Gastroesophageal sphincter (tissue), 4 donors: ENCODE data around the gene MLLT3. TPM values are rescaled to one million over a fixed set of nuclear protein-coding genes. Genes with fewer than 3 reads are reported as not detected.

ENCODE experiments used
- ATAC-seq: fragments of 150-250 bp; one replicate; pipeline ENCODE4 v1.9.1; 2016; ENCODE audit warnings: mild to moderate bottlenecking, moderate library complexity
- H3K27ac ChIP-seq, 4 donors: fragments of 200-600 bp; sonication (generic) in 3 of 4; 1 replicate in 3 of 4; 2 replicates in 1 of 4; pipeline ENCODE4 v1.5.1; 2016 to 2019
- H3K27me3 ChIP-seq: fragments of 200-600 bp; sonication (generic); one replicate; pipeline ENCODE4 v1.5.1; 2019
- H3K36me3 ChIP-seq, 2 donors: fragments of 200-600 bp; sonication (generic); one replicate each; pipeline ENCODE4 v1.5.1; 2019; ENCODE audit warnings: control low read depth in 1 of 2
- H3K4me1 ChIP-seq, 3 donors: fragments of 200-600 bp; sonication (generic); 1 replicate in 2 of 3; 2 replicates in 1 of 3; pipeline ENCODE4 v1.5.1; 2016 to 2019; ENCODE audit warnings: control low read depth in 2 of 3
- H3K4me3 ChIP-seq, 2 donors: fragments of 200-600 bp; sonication (generic); one replicate each; pipeline ENCODE4 v1.5.1; 2019; ENCODE audit warnings: mild to moderate bottlenecking in 1 of 2, moderate library complexity in 1 of 2
- H3K9me3 ChIP-seq, 3 donors: fragments of 200-600 bp; sonication (generic); one replicate each; pipeline ENCODE4 v1.5.1; 2017 to 2019; ENCODE audit warnings: control low read depth in 2 of 3
- EP300 ChIP-seq: sonication (generic); formaldehyde crosslinking; IDR thresholded peaks from one replicate; pipeline ENCODE4 v1.6.1; 2017; ENCODE audit warnings: antibody characterized with exemption, mild to moderate bottlenecking
- POLR2A ChIP-seq, 2 donors: fragments of 450-650 bp; IDR thresholded peaks; one replicate each; pipeline ENCODE4 v1.6.1; 2017; ENCODE audit warnings: antibody characterized with exemption in 2 of 2, mild to moderate bottlenecking in 2 of 2, moderate library complexity in 1 of 2
- POLR2AphosphoS5 ChIP-seq: sonication (generic); formaldehyde crosslinking; IDR thresholded peaks from one replicate; pipeline ENCODE4 v1.6.1; 2017; ENCODE audit warnings: antibody characterized with exemption
- WGBS, 2 donors: methylation state at CpG; one replicate each; pipeline ENCODE4 v1.1.5; 2018; ENCODE audit warnings: low coverage in 1 of 2; 5-methylcytosine and 5-hydroxymethylcytosine counted together
- total RNA-seq, 4 donors: library from RNA; depleted of rRNA; stranded (reverse); fragments of >200 nt; gene quantifications; one replicate each; pipeline ENCODE4 v1.1.0, GENCODE V29; 2016
- TF ChIP-seq, protein P1 (sequence below), 4 experiments: fragments of 200-600 bp in 2 of 4; fragments of 450-650 bp in 2 of 4; sonication (generic) in 1 of 4; IDR thresholded peaks; one replicate each; pipeline ENCODE4 v1.5.1; 2017 to 2019; ENCODE audit warnings: antibody characterized with exemption in 4 of 4, mild to moderate bottlenecking in 2 of 4, moderate library complexity in 2 of 4

MLLT3 gene
- total RNA-seq, 4 donors from 2014 or later, result 21.2 to 37.2 (median 29.6) TPM

DNA sequence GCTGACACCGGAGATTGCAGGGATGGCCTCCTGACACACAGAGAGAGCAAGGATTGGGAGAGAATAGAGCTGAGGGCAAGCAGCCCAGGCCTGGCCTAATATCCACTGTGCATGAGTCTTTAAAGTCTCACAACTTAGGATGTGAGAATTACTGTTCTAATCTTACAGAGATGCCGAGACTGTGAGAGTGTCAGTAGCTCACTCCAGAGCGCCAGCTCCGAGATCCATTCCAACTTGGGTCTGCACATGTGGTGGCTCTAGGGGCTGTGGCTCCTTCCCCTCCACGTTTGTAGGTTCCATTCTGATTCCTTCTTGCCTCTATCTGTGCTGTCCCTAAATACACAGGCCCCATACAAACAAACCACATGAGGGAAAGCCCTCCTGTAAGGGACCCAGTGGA is 304.6 kb downstream of the MLLT3 start:
- Histone ChIP-seq H3K27ac (peak overlapping the region in 1 of 4 donors; percentile 13), H3K9me3 (no peaks in the 10 kb centered on the region), H3K4me1 (peaks cover 0 to 33% (median 0%) of the 10 kb centered on the region in 3 donors), H3K27me3 (no peaks in the 10 kb centered on the region), H3K36me3 (no peaks in the 10 kb centered on the region), H3K4me3 (no peak overlapping the region)
- TF ChIP-seq, protein P1, sequence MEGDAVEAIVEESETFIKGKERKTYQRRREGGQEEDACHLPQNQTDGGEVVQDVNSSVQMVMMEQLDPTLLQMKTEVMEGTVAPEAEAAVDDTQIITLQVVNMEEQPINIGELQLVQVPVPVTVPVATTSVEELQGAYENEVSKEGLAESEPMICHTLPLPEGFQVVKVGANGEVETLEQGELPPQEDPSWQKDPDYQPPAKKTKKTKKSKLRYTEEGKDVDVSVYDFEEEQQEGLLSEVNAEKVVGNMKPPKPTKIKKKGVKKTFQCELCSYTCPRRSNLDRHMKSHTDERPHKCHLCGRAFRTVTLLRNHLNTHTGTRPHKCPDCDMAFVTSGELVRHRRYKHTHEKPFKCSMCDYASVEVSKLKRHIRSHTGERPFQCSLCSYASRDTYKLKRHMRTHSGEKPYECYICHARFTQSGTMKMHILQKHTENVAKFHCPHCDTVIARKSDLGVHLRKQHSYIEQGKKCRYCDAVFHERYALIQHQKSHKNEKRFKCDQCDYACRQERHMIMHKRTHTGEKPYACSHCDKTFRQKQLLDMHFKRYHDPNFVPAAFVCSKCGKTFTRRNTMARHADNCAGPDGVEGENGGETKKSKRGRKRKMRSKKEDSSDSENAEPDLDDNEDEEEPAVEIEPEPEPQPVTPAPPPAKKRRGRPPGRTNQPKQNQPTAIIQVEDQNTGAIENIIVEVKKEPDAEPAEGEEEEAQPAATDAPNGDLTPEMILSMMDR (IDR thresholded peaks at IDR 0.05), result no peak
- TF ChIP-seq POLR2AphosphoS5 (no peak), EP300 (no peak), POLR2A (IDR thresholded peaks at IDR 0.05) (no peak)
- 79% methylated on average over 2 of the region's 5 CpGs; no CpG with 5 or more reads in 1 of the 2 donors for WGBS, 2 donors
- no peak for ATAC-seq

DNA sequence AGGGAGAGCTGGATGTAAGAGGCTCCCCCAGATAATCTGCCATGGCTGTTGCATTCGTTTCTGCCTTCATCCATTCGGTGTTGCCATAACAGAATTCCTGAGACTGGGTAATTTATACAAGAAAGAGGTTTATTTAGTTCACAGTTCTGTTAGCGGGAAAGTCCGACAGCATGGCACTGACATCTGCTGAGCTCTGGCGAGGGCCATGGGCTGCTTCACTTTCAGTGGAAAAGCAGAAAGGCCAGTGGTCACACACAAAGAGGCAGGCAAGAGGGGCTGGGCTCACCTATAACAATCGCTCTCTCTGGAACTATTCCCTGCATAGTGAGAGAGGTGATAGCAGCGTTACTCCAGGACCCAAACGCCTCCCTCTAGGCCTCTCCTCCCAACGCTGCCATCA is 305.9 kb downstream of the MLLT3 start:
- 74 to 75% methylated on average over 5 to 6 of the region's 9 CpGs for WGBS, 2 donors
- H3K4me3 ChIP-seq, result no peak overlapping the region
- ATAC-seq, result no peak
- peak overlapping the region in 2 of 4 donors; percentile 18 to 72 for H3K27ac ChIP-seq
- H3K27me3 ChIP-seq, result no peaks in the 10 kb centered on the region
- H3K9me3 ChIP-seq, result no peaks in the 10 kb centered on the region
- H3K4me1 ChIP-seq, result peaks cover 0 to 30% (median 0%) of the 10 kb centered on the region in 3 donors
- TF ChIP-seq EP300, result no peak
- no peak for TF ChIP-seq POLR2AphosphoS5
- no peak for TF ChIP-seq POLR2A (IDR thresholded peaks at IDR 0.05)
- TF ChIP-seq, protein P1 (IDR thresholded peaks at IDR 0.05), result no peak
- H3K36me3 ChIP-seq, result no peaks in the 10 kb centered on the region

DNA sequence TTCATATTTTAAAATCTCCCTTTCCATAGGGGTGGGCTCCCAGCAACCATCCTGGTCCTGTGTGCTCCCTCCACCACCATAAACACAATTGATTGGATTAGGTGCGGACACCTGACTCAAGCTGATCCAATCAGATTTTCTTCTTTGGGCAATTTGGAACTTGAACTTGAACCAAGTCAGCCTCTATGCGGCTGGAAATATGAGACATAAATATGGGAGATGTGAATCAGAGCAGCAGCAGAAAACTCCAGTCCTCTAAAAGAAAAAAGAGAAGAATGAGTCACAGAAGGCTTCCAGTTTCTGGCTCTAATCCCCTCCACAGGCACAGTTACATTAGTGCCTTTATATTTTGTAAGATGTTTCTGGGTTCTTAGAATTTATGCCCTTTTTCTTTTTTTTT is 306.6 kb downstream of the MLLT3 start:
- TF ChIP-seq, protein P1 (IDR thresholded peaks at IDR 0.05), result no peak
- TF ChIP-seq EP300 (no peak), POLR2AphosphoS5 (no peak), POLR2A (IDR thresholded peaks at IDR 0.05) (no peak)
- Histone ChIP-seq H3K27me3 (no peaks in the 10 kb centered on the region), H3K4me3 (no peak overlapping the region), H3K36me3 (no peaks in the 10 kb centered on the region), H3K9me3 (no peaks in the 10 kb centered on the region), H3K27ac (peak overlapping the region in 2 of 4 donors; percentile 47 to 72), H3K4me1 (peaks cover 0 to 23% (median 0%) of the 10 kb centered on the region in 3 donors)
- WGBS, 2 donors, result 55 to 57% methylated on average over 2 of the region's 2 CpGs
- ATAC-seq, result no peak

DNA sequence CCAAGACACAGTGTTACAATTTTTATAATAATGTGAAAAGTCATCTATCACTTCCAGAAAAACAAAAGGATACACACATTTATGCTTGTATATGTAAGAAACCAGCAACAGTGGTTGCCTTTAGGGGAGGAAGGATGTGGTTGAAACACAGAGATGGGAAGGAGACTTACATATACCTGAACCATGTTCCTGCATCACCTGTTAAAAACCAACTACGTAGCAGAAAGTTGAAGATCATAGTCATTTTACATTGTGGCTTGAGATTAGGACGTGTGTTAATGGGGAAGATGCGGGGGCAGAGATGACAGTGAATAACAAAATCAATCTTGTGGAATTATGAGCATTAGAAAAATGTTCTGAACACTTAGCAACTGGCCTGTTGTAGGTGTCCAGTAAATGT is 307.3 kb downstream of the MLLT3 start:
- Histone ChIP-seq H3K27ac (peak overlapping the region in 2 of 4 donors; percentile 47 to 72), H3K36me3 (no peaks in the 10 kb centered on the region), H3K9me3 (no peaks in the 10 kb centered on the region), H3K4me1 (peaks cover 0 to 16% (median 0%) of the 10 kb centered on the region in 3 donors), H3K27me3 (no peaks in the 10 kb centered on the region), H3K4me3 (no peak overlapping the region)
- WGBS, 2 donors, result 57 to 73% methylated on average over 3 of the region's 3 CpGs
- TF ChIP-seq POLR2A (IDR thresholded peaks at IDR 0.05), result no peak
- no peak for TF ChIP-seq POLR2AphosphoS5
- TF ChIP-seq, protein P1 (IDR thresholded peaks at IDR 0.05), result no peak
- no peak for TF ChIP-seq EP300
- no peak for ATAC-seq

DNA sequence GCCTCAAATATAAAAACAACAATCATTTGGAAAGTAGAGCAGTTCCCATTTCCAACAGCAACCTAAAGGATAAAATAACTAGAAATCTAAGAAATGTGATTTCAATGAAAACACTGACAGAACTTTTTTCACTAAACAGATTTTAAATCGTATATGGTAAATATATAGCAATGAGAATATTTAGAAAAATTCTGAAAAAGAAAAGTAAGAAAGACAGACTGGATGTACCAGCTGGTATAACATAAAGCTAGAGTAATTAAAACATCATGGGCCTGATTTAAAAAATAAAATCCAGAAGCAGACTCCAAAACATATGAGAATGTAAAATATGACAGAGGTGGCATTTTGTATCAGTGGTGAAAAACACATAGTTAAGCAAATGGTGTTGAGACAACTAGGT is 308.9 kb downstream of the MLLT3 start:
- Histone ChIP-seq H3K9me3 (no peaks in the 10 kb centered on the region), H3K4me3 (no peak overlapping the region), H3K27me3 (no peaks in the 10 kb centered on the region), H3K36me3 (no peaks in the 10 kb centered on the region), H3K4me1 (peaks cover 0 to 7% (median 0%) of the 10 kb centered on the region in 3 donors), H3K27ac (no peak overlapping the region)
- WGBS, 2 donors, result 95 to 100% methylated on average over 1 of the region's 1 CpG
- no peak for TF ChIP-seq EP300
- no peak for TF ChIP-seq POLR2AphosphoS5
- TF ChIP-seq POLR2A (IDR thresholded peaks at IDR 0.05), result no peak
- TF ChIP-seq, protein P1 (IDR thresholded peaks at IDR 0.05), result no peak
- ATAC-seq, result no peak
